PFSK-1 (cell line): ENCODE data around the gene FAF1.

ENCODE experiments used
- FOXP2 ChIP-seq: optimal IDR thresholded peaks from 2 replicates; pipeline ENCODE3; 2011; ENCODE audit warnings: borderline replicate concordance, control low read depth, inconsistent platforms; ENCODE audit not compliant: insufficient read depth; ENCODE audit errors: extremely low read length, extremely low read depth
- POLR2AphosphoS5 ChIP-seq: IDR thresholded peaks from 2 replicates; pipeline ENCODE4 v1.6.1; 2012; ENCODE audit warnings: low read depth, mild to moderate bottlenecking, control low read depth, low read length, moderate library complexity
- SIN3A ChIP-seq: IDR thresholded peaks from 2 replicates; pipeline ENCODE4 v1.6.1; 2012; ENCODE audit warnings: mild to moderate bottlenecking, low read length, moderate library complexity, borderline replicate concordance; ENCODE audit not compliant: insufficient read depth
- TAF1 ChIP-seq: IDR thresholded peaks from 2 replicates; pipeline ENCODE4 v1.6.1; 2012; ENCODE audit warnings: low read length, control low read depth, borderline replicate concordance; ENCODE audit not compliant: insufficient read depth
- TF ChIP-seq, protein P1 (sequence below), 2 experiments: IDR thresholded peaks; 2 replicates each; pipeline versions ENCODE4 v1.6.1 to v1.8.0; 2011 to 2012; ENCODE audit warnings: low read depth in 2 of 2, low read length in 2 of 2, control low read depth in 1 of 2, inconsistent platforms in 1 of 2, mild to moderate bottlenecking in 1 of 2, moderate library complexity in 1 of 2; ENCODE audit not compliant: insufficient read depth in 1 of 2

Gene FAF1

DNA sequence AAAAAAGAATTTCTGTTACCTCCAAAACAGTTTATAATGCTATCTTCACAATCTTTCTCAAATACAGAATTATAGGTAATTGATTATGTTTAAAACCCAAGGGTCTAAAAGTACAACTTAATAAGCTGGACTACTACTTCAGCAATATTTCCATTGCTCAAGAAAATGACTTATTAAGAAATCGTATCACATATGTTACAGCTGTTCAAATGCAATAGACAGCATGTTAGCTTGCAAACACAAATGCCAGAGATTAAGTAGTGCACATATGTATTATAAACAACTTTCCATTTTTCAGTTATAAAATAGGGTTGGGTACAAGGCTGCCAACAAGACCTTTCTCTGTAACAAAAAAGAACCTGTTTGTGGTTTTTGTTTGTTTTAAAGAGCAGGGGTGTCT, 325.8 kb downstream of the FAF1 start:
- TF ChIP-seq, protein P1, sequence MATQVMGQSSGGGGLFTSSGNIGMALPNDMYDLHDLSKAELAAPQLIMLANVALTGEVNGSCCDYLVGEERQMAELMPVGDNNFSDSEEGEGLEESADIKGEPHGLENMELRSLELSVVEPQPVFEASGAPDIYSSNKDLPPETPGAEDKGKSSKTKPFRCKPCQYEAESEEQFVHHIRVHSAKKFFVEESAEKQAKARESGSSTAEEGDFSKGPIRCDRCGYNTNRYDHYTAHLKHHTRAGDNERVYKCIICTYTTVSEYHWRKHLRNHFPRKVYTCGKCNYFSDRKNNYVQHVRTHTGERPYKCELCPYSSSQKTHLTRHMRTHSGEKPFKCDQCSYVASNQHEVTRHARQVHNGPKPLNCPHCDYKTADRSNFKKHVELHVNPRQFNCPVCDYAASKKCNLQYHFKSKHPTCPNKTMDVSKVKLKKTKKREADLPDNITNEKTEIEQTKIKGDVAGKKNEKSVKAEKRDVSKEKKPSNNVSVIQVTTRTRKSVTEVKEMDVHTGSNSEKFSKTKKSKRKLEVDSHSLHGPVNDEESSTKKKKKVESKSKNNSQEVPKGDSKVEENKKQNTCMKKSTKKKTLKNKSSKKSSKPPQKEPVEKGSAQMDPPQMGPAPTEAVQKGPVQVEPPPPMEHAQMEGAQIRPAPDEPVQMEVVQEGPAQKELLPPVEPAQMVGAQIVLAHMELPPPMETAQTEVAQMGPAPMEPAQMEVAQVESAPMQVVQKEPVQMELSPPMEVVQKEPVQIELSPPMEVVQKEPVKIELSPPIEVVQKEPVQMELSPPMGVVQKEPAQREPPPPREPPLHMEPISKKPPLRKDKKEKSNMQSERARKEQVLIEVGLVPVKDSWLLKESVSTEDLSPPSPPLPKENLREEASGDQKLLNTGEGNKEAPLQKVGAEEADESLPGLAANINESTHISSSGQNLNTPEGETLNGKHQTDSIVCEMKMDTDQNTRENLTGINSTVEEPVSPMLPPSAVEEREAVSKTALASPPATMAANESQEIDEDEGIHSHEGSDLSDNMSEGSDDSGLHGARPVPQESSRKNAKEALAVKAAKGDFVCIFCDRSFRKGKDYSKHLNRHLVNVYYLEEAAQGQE (IDR thresholded peaks at IDR 0.05; ENCODE audit: insufficient read depth in 1 of 2, low read depth in 2 of 2, low read length in 2 of 2) = no peak
- TF ChIP-seq FOXP2 (no peak), TAF1 (no peak), SIN3A (no peak), POLR2AphosphoS5 (no peak)

DNA sequence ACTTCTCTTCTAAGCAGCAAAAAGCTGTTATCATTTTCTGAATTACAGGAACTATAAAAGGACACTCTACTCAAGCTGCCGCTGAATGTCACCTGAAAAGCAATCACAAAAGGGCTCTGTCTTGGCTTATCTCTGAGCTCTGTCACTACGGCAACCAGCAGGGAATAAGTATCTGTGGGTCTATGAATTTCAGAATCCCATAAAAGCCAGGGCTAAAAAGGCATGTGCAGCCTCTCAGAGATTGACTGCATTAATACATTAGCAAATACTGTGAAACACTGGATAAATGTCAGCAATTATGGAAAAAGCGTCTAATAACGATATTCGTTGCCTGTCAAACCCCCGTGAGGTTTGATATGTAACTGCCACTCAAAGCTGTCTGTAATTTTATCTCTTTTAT, 326.6 kb downstream of the FAF1 start:
- TF ChIP-seq FOXP2 (no peak), TAF1 (no peak), POLR2AphosphoS5 (no peak), SIN3A (no peak)
- TF ChIP-seq, protein P1 (IDR thresholded peaks at IDR 0.05; ENCODE audit: insufficient read depth in 1 of 2, low read depth in 2 of 2, low read length in 2 of 2) = no peak

DNA sequence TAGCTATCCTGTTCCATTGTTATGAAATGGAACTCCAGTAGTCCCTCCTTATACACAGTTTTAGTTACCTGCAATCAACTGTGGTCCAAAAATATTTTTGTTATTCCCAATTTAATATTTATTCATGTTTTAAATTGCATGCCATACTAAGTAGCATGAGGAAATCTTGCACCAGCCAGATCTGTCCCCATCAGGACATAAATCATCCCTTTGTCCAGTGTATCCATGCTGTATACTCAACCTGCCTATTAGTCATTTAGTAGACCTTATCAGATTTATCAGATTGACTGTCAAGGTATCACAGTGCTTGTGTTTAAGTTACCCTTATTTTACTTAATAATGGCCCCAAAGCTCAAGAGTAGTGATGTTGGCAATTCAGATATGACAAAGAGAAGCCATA, 328.9 kb downstream of the FAF1 start:
- TF ChIP-seq TAF1 (no peak), FOXP2 (no peak), SIN3A (no peak), POLR2AphosphoS5 (no peak)
- TF ChIP-seq, protein P1 (IDR thresholded peaks at IDR 0.05; ENCODE audit: insufficient read depth in 1 of 2, low read depth in 2 of 2, low read length in 2 of 2) = no peak

DNA sequence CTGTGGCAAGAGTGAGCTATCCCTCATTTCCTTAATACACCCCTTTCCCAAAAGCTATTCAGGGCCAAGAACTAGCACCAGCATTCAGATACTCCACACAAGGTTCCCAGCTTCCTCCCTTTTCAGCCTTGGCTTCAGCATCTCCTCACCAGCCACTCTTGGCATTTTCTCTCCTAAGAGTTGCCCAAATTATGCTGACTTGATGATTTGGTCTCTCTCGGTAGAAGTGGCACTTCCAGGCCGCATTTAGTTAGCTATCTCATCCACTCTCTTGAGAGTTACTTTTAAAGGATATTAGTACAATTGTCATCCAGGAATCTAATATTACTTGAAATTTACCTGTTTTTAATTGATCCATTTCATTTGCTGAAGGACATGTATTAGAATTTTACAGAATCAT, 337.8 kb downstream of the FAF1 start:
- TF ChIP-seq, protein P1 (IDR thresholded peaks at IDR 0.05; ENCODE audit: insufficient read depth in 1 of 2, low read depth in 2 of 2, low read length in 2 of 2) = no peak
- TF ChIP-seq SIN3A (no peak), TAF1 (no peak), POLR2AphosphoS5 (no peak), FOXP2 (no peak)

DNA sequence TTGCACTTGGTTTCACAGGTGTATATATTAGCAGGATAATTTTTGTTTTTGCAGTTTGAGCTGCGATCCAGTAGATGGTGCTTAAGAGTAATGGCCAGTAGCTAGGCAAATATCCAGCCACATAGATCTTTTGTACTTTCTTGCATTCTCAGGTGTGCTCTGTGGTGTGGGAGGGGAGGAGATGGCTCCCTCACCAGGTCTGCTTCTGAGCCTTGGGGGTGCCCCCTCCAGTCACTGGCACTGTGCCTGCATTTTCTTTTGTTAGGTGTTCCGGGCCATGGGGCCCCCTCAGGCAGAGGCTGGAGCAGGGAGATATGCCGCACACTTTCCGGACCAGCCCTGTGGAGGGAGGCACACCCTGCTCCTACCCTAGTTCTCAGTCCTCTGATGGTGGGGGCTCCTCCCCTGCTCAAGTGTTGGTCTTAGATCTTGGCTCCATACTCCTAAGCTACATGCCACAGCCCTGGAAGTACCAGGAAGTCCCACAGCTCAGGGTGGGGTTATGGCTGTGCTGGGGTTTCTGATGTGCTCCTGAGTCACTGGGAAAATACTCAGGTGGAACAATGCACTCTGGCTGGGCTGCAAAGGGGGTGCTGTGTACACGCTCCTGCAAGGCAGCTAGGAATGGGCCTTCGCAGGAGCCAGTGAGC, 339.3 kb downstream of the FAF1 start:
- TF ChIP-seq, protein P1 (IDR thresholded peaks at IDR 0.05; ENCODE audit: insufficient read depth in 1 of 2, low read depth in 2 of 2, low read length in 2 of 2) = no peak
- TF ChIP-seq POLR2AphosphoS5 (no peak), TAF1 (no peak), SIN3A (no peak)
